ENCODE measurements around the gene FAM118A. TPM values are rescaled to one million over a fixed set of nuclear protein-coding genes. Genes with fewer than 3 reads are reported as not detected.

FAM118A gene
- total RNA-seq, 2 donors from 2014 or later, result 54.4 to 244 TPM

- peak overlapping the region; percentile 2 for H3K27ac ChIP-seq
- TF ChIP-seq CTCF (IDR thresholded peaks at IDR 0.05), result no peak
- H3K36me3 ChIP-seq, result no peaks in the 10 kb centered on the region
- no peak for ATAC-seq (ENCODE audit: insufficient number of reproducible peaks, low FRiP score, low read depth)
- no peaks in the 10 kb centered on the region for H3K9me3 ChIP-seq
- H3K27me3 ChIP-seq (replicated peaks; ENCODE audit: insufficient read depth), result no peaks in the 10 kb centered on the region
- H3K4me1 ChIP-seq (ENCODE audit: control insufficient read depth in 1 of 2, low read depth in 2 of 2), result peaks cover 17 to 74% of the 10 kb centered on the region in 2 donors
- H3K4me3 ChIP-seq, result no peak overlapping the region
- DNase-seq (ENCODE audit: low spot score), result no peak
These were observed 4.5 kb downstream of the FAM118A start for GRCh38 chr22:45314054-45314721.

- DNase-seq (ENCODE audit: low spot score) (no peak), ATAC-seq (ENCODE audit: insufficient number of reproducible peaks, low FRiP score, low read depth) (no peak)
- no peak overlapping the region for H3K27ac ChIP-seq
- H3K4me3 ChIP-seq, result no peak overlapping the region
- H3K36me3 ChIP-seq, result no peaks in the 10 kb centered on the region
- H3K27me3 ChIP-seq (replicated peaks; ENCODE audit: insufficient read depth), result no peaks in the 10 kb centered on the region
- TF ChIP-seq CTCF (IDR thresholded peaks at IDR 0.05), result no peak
- H3K4me1 ChIP-seq (ENCODE audit: control insufficient read depth in 1 of 2, low read depth in 2 of 2), result peaks cover 23 to 77% of the 10 kb centered on the region in 2 donors
- no peaks in the 10 kb centered on the region for H3K9me3 ChIP-seq
These were observed 5.1 kb downstream of the FAM118A start for GRCh38 chr22:45314786-45315185.

GRCh38 chr22:45316796-45317526 is 7.2 kb downstream of the FAM118A start:
- Histone ChIP-seq H3K27me3 (replicated peaks; ENCODE audit: insufficient read depth) (no peaks in the 10 kb centered on the region), H3K9me3 (no peaks in the 10 kb centered on the region), H3K4me1 (ENCODE audit: control insufficient read depth in 1 of 2, low read depth in 2 of 2) (peaks cover 18 to 85% of the 10 kb centered on the region in 2 donors), H3K36me3 (no peaks in the 10 kb centered on the region), H3K27ac (peak overlapping the region; percentile 95), H3K4me3 (peak overlapping the region; percentile 55)
- ATAC-seq (ENCODE audit: insufficient number of reproducible peaks, low FRiP score, low read depth), result no peak
- no peak for TF ChIP-seq CTCF (IDR thresholded peaks at IDR 0.05)
- DNase-seq (ENCODE audit: low spot score), result no peak

GRCh38 chr22:45317551-45318167 is 7.9 kb downstream of the FAM118A start:
- Histone ChIP-seq H3K4me3 (peak overlapping the region; percentile 55), H3K9me3 (no peaks in the 10 kb centered on the region), H3K27ac (peak overlapping the region; percentile 95), H3K36me3 (peaks cover under 1% of the 10 kb centered on the region), H3K4me1 (ENCODE audit: control insufficient read depth in 1 of 2, low read depth in 2 of 2) (peaks cover 18 to 86% of the 10 kb centered on the region in 2 donors), H3K27me3 (replicated peaks; ENCODE audit: insufficient read depth) (no peaks in the 10 kb centered on the region)
- DNase-seq (ENCODE audit: low spot score) (peak; percentile 67), ATAC-seq (ENCODE audit: insufficient number of reproducible peaks, low FRiP score, low read depth) (peak; percentile 54)
- TF ChIP-seq CTCF (IDR thresholded peaks at IDR 0.05), result peak; percentile 70

- Histone ChIP-seq H3K27ac (peak overlapping the region; percentile 95), H3K27me3 (replicated peaks; ENCODE audit: insufficient read depth) (no peaks in the 10 kb centered on the region), H3K36me3 (peaks cover 5% of the 10 kb centered on the region), H3K4me1 (ENCODE audit: control insufficient read depth in 1 of 2, low read depth in 2 of 2) (peaks cover 18 to 84% of the 10 kb centered on the region in 2 donors), H3K9me3 (no peaks in the 10 kb centered on the region), H3K4me3 (peak overlapping the region; percentile 55)
- peak; percentile 75 for ATAC-seq (ENCODE audit: insufficient number of reproducible peaks, low FRiP score, low read depth)
- no peak for TF ChIP-seq CTCF (IDR thresholded peaks at IDR 0.05)
- DNase-seq (ENCODE audit: low spot score), result peak; percentile 80
These were observed 8.4 kb downstream of the FAM118A start for GRCh38 chr22:45318168-45318557.
